Measurements from ENCODE around the gene MAP2K5.

DNA sequence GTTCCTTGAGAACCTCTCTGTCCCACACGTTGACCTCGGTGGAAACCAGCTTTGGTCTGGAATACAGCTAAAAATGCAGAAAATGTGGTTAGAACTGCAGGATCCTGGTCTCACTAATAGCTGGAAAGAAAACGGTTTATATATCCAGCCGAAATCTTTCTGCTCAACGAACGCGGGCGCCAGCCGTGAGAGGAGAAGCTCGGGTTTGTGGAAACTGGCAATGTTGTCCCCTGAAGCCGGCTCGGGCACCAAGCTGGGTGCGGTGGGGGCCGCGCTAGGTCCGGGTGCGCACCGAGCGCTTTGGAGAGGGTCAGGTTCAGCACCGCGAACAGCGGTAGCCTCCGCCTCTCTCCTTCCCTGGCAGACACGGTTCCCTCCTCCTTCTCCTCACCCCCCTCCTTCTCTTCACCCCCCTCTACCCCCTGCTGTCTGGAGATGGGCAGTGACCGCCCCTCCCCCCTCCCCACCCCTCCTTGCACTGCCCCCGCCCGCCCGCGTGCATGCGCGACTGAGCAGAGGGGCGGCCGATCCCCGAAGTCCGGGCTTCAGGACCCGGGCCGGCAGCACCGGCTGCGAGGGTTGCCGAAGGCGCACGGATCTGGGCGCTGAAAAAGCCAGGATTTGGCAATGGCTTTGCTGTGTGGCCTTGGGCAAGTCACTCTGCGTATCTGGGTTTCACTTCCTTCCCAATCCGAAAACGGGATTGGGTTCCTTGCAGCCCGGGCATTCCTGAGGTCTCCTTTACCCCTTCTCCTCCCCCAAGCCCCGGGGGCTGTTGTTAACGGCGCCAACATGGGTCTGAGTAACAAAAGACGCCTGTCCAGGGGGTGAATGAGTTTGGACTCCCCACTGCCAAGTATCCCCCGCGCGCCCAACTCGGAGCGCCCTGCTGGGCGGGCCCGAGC, 282.7 kb downstream of the MAP2K5 start, which contains the start of gene SKOR1:
- TF ChIP-seq, protein P1, sequence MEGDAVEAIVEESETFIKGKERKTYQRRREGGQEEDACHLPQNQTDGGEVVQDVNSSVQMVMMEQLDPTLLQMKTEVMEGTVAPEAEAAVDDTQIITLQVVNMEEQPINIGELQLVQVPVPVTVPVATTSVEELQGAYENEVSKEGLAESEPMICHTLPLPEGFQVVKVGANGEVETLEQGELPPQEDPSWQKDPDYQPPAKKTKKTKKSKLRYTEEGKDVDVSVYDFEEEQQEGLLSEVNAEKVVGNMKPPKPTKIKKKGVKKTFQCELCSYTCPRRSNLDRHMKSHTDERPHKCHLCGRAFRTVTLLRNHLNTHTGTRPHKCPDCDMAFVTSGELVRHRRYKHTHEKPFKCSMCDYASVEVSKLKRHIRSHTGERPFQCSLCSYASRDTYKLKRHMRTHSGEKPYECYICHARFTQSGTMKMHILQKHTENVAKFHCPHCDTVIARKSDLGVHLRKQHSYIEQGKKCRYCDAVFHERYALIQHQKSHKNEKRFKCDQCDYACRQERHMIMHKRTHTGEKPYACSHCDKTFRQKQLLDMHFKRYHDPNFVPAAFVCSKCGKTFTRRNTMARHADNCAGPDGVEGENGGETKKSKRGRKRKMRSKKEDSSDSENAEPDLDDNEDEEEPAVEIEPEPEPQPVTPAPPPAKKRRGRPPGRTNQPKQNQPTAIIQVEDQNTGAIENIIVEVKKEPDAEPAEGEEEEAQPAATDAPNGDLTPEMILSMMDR (conservative IDR thresholded peaks at IDR 0.05 in 1 of 2, IDR thresholded peaks at IDR 0.05 in 1 of 2; ENCODE audit: extremely low read depth in 1 of 2, insufficient read depth in 1 of 2, low read depth in 1 of 2, low read length in 2 of 2), result no peak
- peak; percentile 64 for TF ChIP-seq EZH2 (IDR thresholded peaks at IDR 0.05; ENCODE audit: borderline replicate concordance, low read length)
